Activated CD8-positive, alpha-beta T cell treated with anti-CD3 and anti-CD28 coated beads, Interleukin-2, amount 10 ng/mL, durations not matched to agents 7 days and 5 days (primary cell): ENCODE data around the gene ARHGAP33. TPM values are rescaled to one million over a fixed set of nuclear protein-coding genes. Genes with fewer than 3 reads are reported as not detected.

ENCODE experiments used
- ATAC-seq: fragments of 150-1000 bp; cut with Tn5 transposase; one replicate; pipeline ENCODE4 v1.10.0; 2021; ENCODE audit warnings: moderate library complexity
- CTCF ChIA-PET: fragments of 350-600 bp; sonication (Branson Sonifier 250); formaldehyde crosslinking; loops from one replicate; lab custom pipeline; 2021; ENCODE audit warnings: antibody characterized with exemption; lab: Charles Lee
- POLR2A ChIA-PET: fragments of 350-600 bp; sonication (Branson Sonifier 250); formaldehyde crosslinking; loops from one replicate; lab custom pipeline; 2021; ENCODE audit warnings: antibody characterized with exemption; lab: Charles Lee
- DNase-seq: peaks from one replicate; pipeline ENCODE4 v3.0.0-alpha.2; 2020
- H3K27ac Mint-ChIP-seq: one replicate; pipeline ENCODE4 v1.8.0; 2021; ENCODE audit warnings: mild to moderate bottlenecking, mixed read lengths
- H3K27me3 Mint-ChIP-seq: one replicate; pipeline ENCODE4 v1.8.0; 2021; ENCODE audit warnings: low read depth, mixed read lengths
- H3K36me3 Mint-ChIP-seq: one replicate; pipeline ENCODE4 v1.8.0; 2021; ENCODE audit warnings: low read depth, mixed read lengths
- H3K4me1 Mint-ChIP-seq: one replicate; pipeline ENCODE4 v1.8.0; 2021; ENCODE audit warnings: low read depth, mixed read lengths
- H3K4me3 Mint-ChIP-seq: one replicate; pipeline ENCODE4 v1.8.0; 2021; ENCODE audit warnings: mild to moderate bottlenecking, mixed read lengths
- H3K9me3 Mint-ChIP-seq: one replicate; pipeline ENCODE4 v1.8.0; 2022; ENCODE audit warnings: mixed read lengths; ENCODE audit not compliant: insufficient read depth
- total RNA-seq, 2 experiments: library from RNA; stranded (reverse); gene quantifications; one replicate each; pipeline ENCODE4 v1.2.3, GENCODE V29; 2021

ARHGAP33 gene
- total RNA-seq, 2 experiments from 2014 or later, result 66.6 to 71.0 TPM

DNA sequence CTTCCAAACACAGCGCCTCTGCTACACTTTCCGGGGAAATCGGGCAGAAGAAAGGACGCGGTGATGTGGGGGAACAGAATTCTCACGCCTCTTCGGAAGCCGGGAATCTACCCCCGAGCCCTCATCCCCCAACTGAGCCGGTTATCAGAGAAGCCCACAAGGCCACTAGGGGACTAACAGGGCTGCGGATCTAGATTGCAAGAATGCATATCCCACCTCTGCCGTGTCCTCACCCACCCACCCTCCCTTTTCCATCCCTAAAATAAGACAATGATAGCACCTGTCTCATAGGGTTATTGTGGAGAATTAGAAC lies 34.2 kb upstream of the ARHGAP33 start:
- DNase-seq (no peak), ATAC-seq (no peak)
- CTCF ChIA-PET, result interaction anchor here (0.6 to 1.7 kb wide), 7 partner anchors 18 to 191 kb away, joined by 3 to 10 read pairs (median 7); no protein-coding TSS in a partner anchor
- no peaks in the 10 kb centered on the region for H3K27me3 Mint-ChIP-seq
- POLR2A ChIA-PET, result interaction anchor here (0.5 to 4.3 kb wide), 9 partner anchors 10 to 154 kb away, joined by 3 to 14 read pairs (median 4); partner anchors contain the start of gene KMT2B
- H3K4me1 Mint-ChIP-seq, result peaks cover 54% of the 10 kb centered on the region
- H3K27ac Mint-ChIP-seq, result peak overlapping the region; percentile 93
- H3K4me3 Mint-ChIP-seq, result peak overlapping the region; percentile 90
- H3K9me3 Mint-ChIP-seq, result no peaks in the 10 kb centered on the region
- H3K36me3 Mint-ChIP-seq, result peaks cover 37% of the 10 kb centered on the region

- DNase-seq (peak; percentile 80), ATAC-seq (no peak)
- H3K36me3 Mint-ChIP-seq, result peaks cover 32% of the 10 kb centered on the region
- no peaks in the 10 kb centered on the region for H3K9me3 Mint-ChIP-seq
- peak within 1 kb of the TSS; percentile 93 for H3K4me3 Mint-ChIP-seq
- H3K4me1 Mint-ChIP-seq, result peaks cover 55% of the 10 kb centered on the region
- ChIA-PET POLR2A (interaction anchor here (0.9 to 4.3 kb wide), 4 partner anchors 24 to 42 kb away, joined by 3 to 14 read pairs (median 4); partner anchors contain the start of gene KMT2B), CTCF (interaction anchor here (0.9 to 2.0 kb wide), 4 partner anchors 12 to 189 kb away, joined by 3 to 7 read pairs (median 4); no protein-coding TSS in a partner anchor)
- H3K27ac Mint-ChIP-seq, result peak within 1 kb of the TSS; percentile 93
- no peaks in the 10 kb centered on the region for H3K27me3 Mint-ChIP-seq
These were observed 33.1 kb upstream of the ARHGAP33 start, which contains the start of gene IGFLR1 for GRCh38 chr19:35742121-35742724. IGFLR1 (minus strand) TSS chr19:35742452; CDS start chr19:35741180, 1,272 bp downstream.

- peak overlapping the region; percentile 93 for H3K4me3 Mint-ChIP-seq
- ChIA-PET POLR2A (interaction anchor here (0.7 to 4.3 kb wide), 6 partner anchors 13 to 131 kb away, joined by 3 to 14 read pairs (median 5); partner anchors contain the start of genes HSPB6 and KMT2B), CTCF (interaction anchor here (0.8 to 1.9 kb wide), 10 partner anchors 26 to 187 kb away, joined by 3 to 8 read pairs (median 5); partner anchors contain the start of gene KMT2B)
- peaks cover 20% of the 10 kb centered on the region for H3K36me3 Mint-ChIP-seq
- peaks cover 64% of the 10 kb centered on the region for H3K4me1 Mint-ChIP-seq
- no peak for DNase-seq
- no peak for ATAC-seq
- H3K27me3 Mint-ChIP-seq, result no peaks in the 10 kb centered on the region
- no peaks in the 10 kb centered on the region for H3K9me3 Mint-ChIP-seq
- peak overlapping the region; percentile 99 for H3K27ac Mint-ChIP-seq
These were observed 31.5 kb upstream of the ARHGAP33 start for GRCh38 chr19:35743640-35744429.

DNA sequence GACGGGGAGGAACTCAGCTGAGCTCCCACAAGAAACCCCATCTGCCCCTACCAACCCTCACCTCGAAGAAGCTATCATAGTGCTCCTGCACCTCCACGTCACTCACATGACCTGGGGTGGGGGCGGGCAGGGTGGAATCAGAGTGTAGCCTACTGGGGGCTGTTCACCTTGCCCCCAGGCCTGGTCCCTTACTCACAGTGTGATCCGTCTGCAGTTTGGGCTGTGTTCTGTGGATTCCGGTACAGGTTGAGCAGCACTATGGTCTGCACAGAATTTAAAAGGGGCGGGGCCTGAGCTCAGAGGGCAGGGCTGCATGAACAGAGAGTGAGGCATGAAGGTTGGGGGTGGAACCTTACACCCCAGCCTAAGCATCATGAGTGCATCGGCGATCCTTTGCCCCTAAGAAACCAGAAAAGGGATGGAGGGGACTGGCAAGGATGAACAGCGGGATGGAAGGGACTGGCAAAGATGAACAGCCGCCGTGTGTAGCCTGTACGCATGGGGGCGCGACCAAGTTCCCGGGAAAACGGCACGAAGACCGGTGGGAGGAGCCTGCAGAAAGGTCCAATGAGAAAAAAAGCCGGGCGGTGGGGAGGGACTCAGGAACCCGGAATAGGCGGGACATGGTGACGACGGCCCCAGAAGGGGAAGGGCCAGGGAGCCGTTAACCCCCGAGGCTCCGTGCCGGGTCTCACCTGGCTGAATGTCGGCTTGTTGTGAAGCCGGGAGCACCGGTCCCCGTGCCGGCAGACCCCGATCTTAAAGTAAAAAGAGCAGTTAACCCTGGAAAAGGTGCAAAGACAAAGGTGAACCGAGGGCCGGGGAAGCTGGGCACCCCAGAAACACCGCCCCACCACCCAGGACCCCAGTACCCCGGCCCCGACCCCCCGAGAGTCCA lies 30.7 kb upstream of the ARHGAP33 start:
- peaks cover 18% of the 10 kb centered on the region for H3K36me3 Mint-ChIP-seq
- H3K27ac Mint-ChIP-seq, result peak overlapping the region; percentile 99
- H3K4me1 Mint-ChIP-seq, result peaks cover 65% of the 10 kb centered on the region
- no peaks in the 10 kb centered on the region for H3K9me3 Mint-ChIP-seq
- POLR2A ChIA-PET, result interaction anchor here (0.6 to 1.9 kb wide), 11 partner anchors 12 to 132 kb away, joined by 3 to 8 read pairs (median 4); partner anchors contain the start of genes HAUS5, HSPB6 and KMT2B
- ATAC-seq (peak; percentile 56), DNase-seq (peak; percentile 97)
- H3K4me3 Mint-ChIP-seq, result peak overlapping the region; percentile 93
- H3K27me3 Mint-ChIP-seq, result no peaks in the 10 kb centered on the region
- CTCF ChIA-PET, result interaction anchor here (0.8 to 1.9 kb wide), 12 partner anchors 11 to 195 kb away, joined by 3 to 8 read pairs (median 5); partner anchors contain the start of gene KMT2B

- peak; percentile 56 for ATAC-seq
These were observed 29.9 kb upstream of the ARHGAP33 start, which contains the start of the genes PSENEN and U2AF1L4 for GRCh38 chr19:35745328-35746086. PSENEN (plus strand) TSS chr19:35745651; CDS start chr19:35745931, 280 bp downstream. U2AF1L4 (minus strand) TSS chr19:35745418; CDS start chr19:35745391, 27 bp downstream.

DNA sequence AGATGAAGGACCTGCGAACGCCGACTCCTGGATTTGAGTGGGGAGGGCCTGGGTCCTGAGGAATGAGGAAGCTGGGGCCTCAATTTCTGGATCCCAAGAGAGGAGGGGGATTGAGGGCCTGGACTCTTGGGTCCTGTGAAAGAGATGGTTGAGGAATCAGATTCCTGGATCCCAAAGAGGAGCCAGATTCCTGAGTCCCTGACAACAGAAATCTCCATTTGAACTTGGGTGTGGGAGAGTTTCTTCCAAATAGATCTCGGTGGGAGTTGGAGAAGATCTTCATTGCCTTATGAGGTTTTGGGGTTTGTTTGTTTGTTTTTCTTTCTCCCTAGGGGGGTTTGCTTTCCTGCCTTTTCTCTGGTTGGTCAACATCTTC lies 29.3 kb upstream of the ARHGAP33 start:
- H3K27ac Mint-ChIP-seq, result peak overlapping the region; percentile 99
- H3K9me3 Mint-ChIP-seq, result no peaks in the 10 kb centered on the region
- H3K27me3 Mint-ChIP-seq, result no peaks in the 10 kb centered on the region
- CTCF ChIA-PET, result interaction anchor here (1.3 to 1.9 kb wide), 5 partner anchors 10 to 197 kb away, joined by 3 to 6 read pairs (median 5); no protein-coding TSS in a partner anchor
- DNase-seq, result no peak
- no peak for ATAC-seq
- H3K4me3 Mint-ChIP-seq, result peak overlapping the region; percentile 93
- peaks cover 68% of the 10 kb centered on the region for H3K4me1 Mint-ChIP-seq
- POLR2A ChIA-PET, result interaction anchor here (0.8 to 1.9 kb wide), 4 partner anchors 27 to 40 kb away, joined by 3 to 8 read pairs (median 5); partner anchors contain the start of gene KMT2B
- H3K36me3 Mint-ChIP-seq, result peaks cover 18% of the 10 kb centered on the region

More at GRCh38 chr19:35745328-35746086, 29.9 kb upstream of the ARHGAP33 start, which contains the start of the genes PSENEN and U2AF1L4:
- DNase-seq, result peak; percentile 98
- Mint-ChIP-seq H3K36me3 (peaks cover 18% of the 10 kb centered on the region), H3K4me3 (peak within 1 kb of the TSS; percentile 93), H3K4me1 (peaks cover 70% of the 10 kb centered on the region), H3K9me3 (no peaks in the 10 kb centered on the region), H3K27me3 (no peaks in the 10 kb centered on the region), H3K27ac (peak within 1 kb of the TSS; percentile 99)
- CTCF ChIA-PET, result interaction anchor here (1.2 to 1.9 kb wide), 8 partner anchors 10 to 196 kb away, joined by 3 to 8 read pairs (median 5); partner anchors contain the start of gene KMT2B
- POLR2A ChIA-PET, result interaction anchor here (0.7 to 1.9 kb wide), 9 partner anchors 12 to 133 kb away, joined by 3 to 8 read pairs (median 4); partner anchors contain the start of genes HAUS5, HSPB6 and KMT2B

- CTCF ChIA-PET, result no interaction called here
- H3K4me3 Mint-ChIP-seq, result peak overlapping the region; percentile 93
- no peaks in the 10 kb centered on the region for H3K9me3 Mint-ChIP-seq
- peak overlapping the region; percentile 99 for H3K27ac Mint-ChIP-seq
- ATAC-seq (no peak), DNase-seq (no peak)
- H3K36me3 Mint-ChIP-seq, result peaks cover 18% of the 10 kb centered on the region
- POLR2A ChIA-PET, result interaction anchor here (1.4 to 1.8 kb wide), 2 partner anchors 29 to 35 kb away, joined by 3 to 8 read pairs; partner anchors contain the start of gene KMT2B
- no peaks in the 10 kb centered on the region for H3K27me3 Mint-ChIP-seq
- H3K4me1 Mint-ChIP-seq, result peaks cover 68% of the 10 kb centered on the region
These were observed 28.8 kb upstream of the ARHGAP33 start for GRCh38 chr19:35746531-35746930.

DNA sequence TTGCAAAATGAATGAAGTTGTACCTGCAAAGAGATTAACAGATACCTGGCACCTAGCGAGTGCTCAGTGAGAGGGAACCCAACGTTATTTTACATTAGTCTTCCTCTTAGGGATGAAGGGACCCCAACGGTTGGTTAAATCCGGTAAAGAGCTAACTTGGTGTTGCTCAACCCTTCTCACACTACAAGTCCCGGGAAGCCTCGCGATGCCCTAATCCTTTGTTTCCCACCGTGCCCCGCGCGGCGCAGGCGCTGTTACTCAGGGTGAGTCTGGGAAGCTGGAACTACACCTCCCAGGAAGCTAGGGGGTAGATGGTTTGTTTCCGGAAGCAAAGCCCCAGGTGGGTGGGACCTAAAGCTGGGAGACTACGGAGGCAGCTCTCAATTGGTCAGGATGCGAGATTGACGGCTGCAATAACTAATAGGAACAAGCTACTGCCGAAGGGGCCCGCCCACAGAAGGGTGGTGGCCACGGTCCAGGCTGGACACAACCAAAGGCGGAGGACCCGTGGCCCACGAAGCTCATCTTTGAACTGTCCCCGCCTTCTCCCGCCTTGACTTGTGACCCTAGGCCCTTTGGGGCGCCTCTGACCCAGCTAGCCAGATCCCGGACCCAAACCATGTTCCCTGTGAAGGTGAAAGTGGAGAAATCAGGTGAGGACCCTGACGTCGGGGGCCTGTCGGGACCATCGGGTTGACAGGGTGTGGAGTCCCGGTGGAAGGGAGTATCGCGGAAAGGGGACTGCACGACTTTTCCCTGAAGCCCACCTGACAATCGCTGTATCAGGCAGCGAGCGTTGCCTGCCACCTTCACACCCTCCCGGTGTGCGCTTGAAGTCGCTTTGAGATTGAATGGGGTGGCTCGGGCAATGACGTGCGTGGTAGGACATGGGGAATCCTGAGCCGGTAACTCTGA lies 27.0 kb upstream of the ARHGAP33 start, which contains the start of gene LIN37:
Gene LIN37, plus strand, starts transcription at position 471 of the 915 bp plus-strand sequence. Its CDS starts 149 bp downstream, at position 620.
- POLR2A ChIA-PET, result interaction anchor here (0.8 to 1.6 kb wide), 6 partner anchors 9 to 183 kb away, joined by 3 to 6 read pairs (median 5); partner anchors contain the start of genes HSPB6 and KMT2B
- H3K4me1 Mint-ChIP-seq, result peaks cover 54% of the 10 kb centered on the region
- H3K27ac Mint-ChIP-seq, result peak within 1 kb of the TSS; percentile 96
- peak; percentile 100 for DNase-seq
- no peaks in the 10 kb centered on the region for H3K27me3 Mint-ChIP-seq
- peak within 1 kb of the TSS; percentile 99 for H3K4me3 Mint-ChIP-seq
- no peaks in the 10 kb centered on the region for H3K9me3 Mint-ChIP-seq
- CTCF ChIA-PET, result interaction anchor here (0.6 to 1.4 kb wide), 11 partner anchors 11 to 183 kb away, joined by 3 to 7 read pairs (median 4); no protein-coding TSS in a partner anchor
- peak; percentile 79 for ATAC-seq
- peaks cover 9% of the 10 kb centered on the region for H3K36me3 Mint-ChIP-seq

- no peak overlapping the region for H3K27ac Mint-ChIP-seq
- peaks cover 11% of the 10 kb centered on the region for H3K36me3 Mint-ChIP-seq
- CTCF ChIA-PET, result no interaction called here
- DNase-seq (no peak), ATAC-seq (no peak)
- H3K27me3 Mint-ChIP-seq, result no peaks in the 10 kb centered on the region
- POLR2A ChIA-PET, result interaction anchor here (0.7 kb wide), 1 partner anchor 102 kb away, joined by 3 read pairs; the partner anchor contains the start of gene COX6B1
- H3K4me1 Mint-ChIP-seq, result peaks cover 47% of the 10 kb centered on the region
- no peaks in the 10 kb centered on the region for H3K9me3 Mint-ChIP-seq
- H3K4me3 Mint-ChIP-seq, result peak overlapping the region; percentile 30
These were observed 25.2 kb upstream of the ARHGAP33 start for GRCh38 chr19:35750167-35750566.
